Measurements from ENCODE around the gene RNF217.

GRCh38 chr6:125099211-125100073 is 137.2 kb downstream of the RNF217 start:
- TF ChIP-seq EP300 (IDR thresholded peaks at IDR 0.05) (no peak), POLR2A (IDR thresholded peaks at IDR 0.05) (no peak), CTCF (IDR thresholded peaks at IDR 0.05) (no peak)
